Type B pancreatic cell (in vitro differentiated cells): Measurements from ENCODE around the gene SCGB3A1. TPM values are rescaled to one million over a fixed set of nuclear protein-coding genes. Genes with fewer than 3 reads are reported as not detected.

Experiments used
- DNase-seq: peaks from one replicate; pipeline ENCODE4 v3.0.0; 2021; ENCODE audit warnings: mixed read lengths; ENCODE audit not compliant: unreplicated experiment; ENCODE audit errors: extremely low spot score
- H3K27ac Mint-ChIP-seq: 2 replicates; pipeline ENCODE4 v1.8.0; 2021; ENCODE audit warnings: mild to moderate bottlenecking, mixed read lengths
- H3K27me3 Mint-ChIP-seq: 2 replicates; pipeline ENCODE4 v1.8.0; 2021; ENCODE audit warnings: mixed read lengths
- H3K36me3 Mint-ChIP-seq: 2 replicates; pipeline ENCODE4 v1.8.0; 2021; ENCODE audit warnings: mixed read lengths
- H3K4me1 Mint-ChIP-seq: one replicate; pipeline ENCODE4 v1.8.0; 2021; ENCODE audit warnings: mixed read lengths; ENCODE audit not compliant: unreplicated experiment
- H3K4me3 Mint-ChIP-seq: 2 replicates; pipeline ENCODE4 v1.8.0; 2021; ENCODE audit warnings: mild to moderate bottlenecking, mixed read lengths
- H3K9me3 Mint-ChIP-seq: 2 replicates; pipeline ENCODE4 v1.8.0; 2021; ENCODE audit warnings: mixed read lengths
- CTCF ChIP-seq: fragments of 200-600 bp; sonication (generic); conservative IDR thresholded peaks from 2 replicates; pipeline ENCODE4 v1.5.0; 2021; ENCODE audit warnings: antibody characterized with exemption, mild to moderate bottlenecking
- total RNA-seq: library from RNA; stranded (reverse); gene quantifications from 2 replicates; pipeline ENCODE4 v1.2.1, GENCODE V29; 2021; ENCODE audit warnings: low replicate concordance

The SCGB3A1 gene
- total RNA-seq, 1 donor from 2014 or later, result not detected

- H3K27ac Mint-ChIP-seq, result no peak overlapping the region
Observed at GRCh38 chr5:180611140-180611850, 20.0 kb upstream of the SCGB3A1 start.

GRCh38 chr5:180609817-180610550 lies 18.7 kb upstream of the SCGB3A1 start:
- Mint-ChIP-seq H3K27ac (no peak overlapping the region), H3K9me3 (no peaks in the 10 kb centered on the region), H3K27me3 (no peaks in the 10 kb centered on the region), H3K4me3 (no peak overlapping the region), H3K4me1 (peaks cover 9% of the 10 kb centered on the region), H3K36me3 (no peaks in the 10 kb centered on the region)
- DNase-seq, result no peak
- no peak for TF ChIP-seq CTCF

More at GRCh38 chr5:180611140-180611850, 20.0 kb upstream of the SCGB3A1 start:
- no peak for DNase-seq
- Mint-ChIP-seq H3K27me3 (no peaks in the 10 kb centered on the region), H3K4me1 (peaks cover 9% of the 10 kb centered on the region), H3K9me3 (no peaks in the 10 kb centered on the region), H3K36me3 (no peaks in the 10 kb centered on the region), H3K4me3 (no peak overlapping the region)
- no peak for TF ChIP-seq CTCF

- H3K4me3 Mint-ChIP-seq, result no peak overlapping the region
- peaks cover 9% of the 10 kb centered on the region for H3K4me1 Mint-ChIP-seq
- DNase-seq, result no peak
- H3K27ac Mint-ChIP-seq, result no peak overlapping the region
- H3K36me3 Mint-ChIP-seq, result no peaks in the 10 kb centered on the region
- no peak for TF ChIP-seq CTCF
- H3K27me3 Mint-ChIP-seq, result no peaks in the 10 kb centered on the region
- no peaks in the 10 kb centered on the region for H3K9me3 Mint-ChIP-seq
Observed at GRCh38 chr5:180609386-180609785, 18.1 kb upstream of the SCGB3A1 start.

GRCh38 chr5:180608572-180609310 lies 17.4 kb upstream of the SCGB3A1 start:
- Mint-ChIP-seq H3K4me3 (no peak overlapping the region), H3K27ac (no peak overlapping the region), H3K27me3 (no peaks in the 10 kb centered on the region), H3K4me1 (peaks cover 9% of the 10 kb centered on the region), H3K9me3 (no peaks in the 10 kb centered on the region), H3K36me3 (no peaks in the 10 kb centered on the region)
- DNase-seq, result no peak
- no peak for TF ChIP-seq CTCF

- H3K27ac Mint-ChIP-seq, result peak overlapping the region; percentile 65
- no peak overlapping the region for H3K4me3 Mint-ChIP-seq
- no peaks in the 10 kb centered on the region for H3K36me3 Mint-ChIP-seq
- DNase-seq, result no peak
- no peaks in the 10 kb centered on the region for H3K27me3 Mint-ChIP-seq
- no peak for TF ChIP-seq CTCF
- H3K4me1 Mint-ChIP-seq, result peaks cover 9% of the 10 kb centered on the region
- H3K9me3 Mint-ChIP-seq, result no peaks in the 10 kb centered on the region
Observed at GRCh38 chr5:180607861-180608571, 16.7 kb upstream of the SCGB3A1 start.
